Urothelium cell line (cell line): ENCODE measurements around the gene TYW1B.
"Not testable (repeated sequence)": the region's sequence is repeated elsewhere in the genome, so short reads cannot be mapped to it uniquely, and the experiment has no call there.

Experiments used
- DNase-seq: peaks from one replicate; pipeline ENCODE4 v3.0.0; 2011; ENCODE audit warnings: low spot score, mixed read lengths
- FAIRE-seq: peaks from 2 replicates; lab custom pipeline; 2011; peaks lifted over from hg19 to GRCh38; lab: Jason Lieb, UNC

TYW1B gene

GRCh38 chr7:72817661-72818060 lies 10.3 kb downstream of the TYW1B start:
- not testable (repeated sequence) for DNase-seq, FAIRE-seq

GRCh38 chr7:72816370-72817157 lies 11.4 kb downstream of the TYW1B start:
- not testable (repeated sequence) for FAIRE-seq, DNase-seq

- DNase-seq, FAIRE-seq: not testable (repeated sequence)
Measured at GRCh38 chr7:72810437-72810836, 17.6 kb downstream of the TYW1B start.

- DNase-seq, FAIRE-seq: not testable (repeated sequence)
Measured at GRCh38 chr7:72808511-72808910, 19.5 kb downstream of the TYW1B start.

- FAIRE-seq, DNase-seq: not testable (repeated sequence)
Measured at GRCh38 chr7:72806851-72807250, 21.1 kb downstream of the TYW1B start.

GRCh38 chr7:72805526-72806494 lies 22.2 kb downstream of the TYW1B start:
- DNase-seq: no peak
- no peak for FAIRE-seq

- DNase-seq, FAIRE-seq: not testable (repeated sequence)
Measured at GRCh38 chr7:72803778-72804177, 24.2 kb downstream of the TYW1B start.

- FAIRE-seq: peak; percentile 59
Measured at GRCh38 chr7:72801564-72801963, 26.4 kb downstream of the TYW1B start.

GRCh38 chr7:72795401-72795800 lies 32.6 kb downstream of the TYW1B start:
- DNase-seq, FAIRE-seq: not testable (repeated sequence)

More at GRCh38 chr7:72801564-72801963, 26.4 kb downstream of the TYW1B start:
- DNase-seq: not testable (repeated sequence)

GRCh38 chr7:72793791-72794190 lies 34.2 kb downstream of the TYW1B start:
- FAIRE-seq (no peak), DNase-seq (no peak)

- not testable (repeated sequence) for DNase-seq, FAIRE-seq
Measured at GRCh38 chr7:72790698-72791060, 37.3 kb downstream of the TYW1B start.

- not testable (repeated sequence) for FAIRE-seq, DNase-seq
Measured at GRCh38 chr7:72790048-72790697, 37.8 kb downstream of the TYW1B start.

- no peak for DNase-seq
- FAIRE-seq: no peak
Measured at GRCh38 chr7:72785166-72785955, 42.6 kb downstream of the TYW1B start.

GRCh38 chr7:72783601-72784370 lies 44.2 kb downstream of the TYW1B start:
- not testable (repeated sequence) for FAIRE-seq, DNase-seq

- no peak for FAIRE-seq
Measured at GRCh38 chr7:72781631-72782030, 46.4 kb downstream of the TYW1B start.

GRCh38 chr7:72781161-72781560 lies 46.8 kb downstream of the TYW1B start:
- FAIRE-seq: no peak
- DNase-seq: no peak

More at GRCh38 chr7:72781631-72782030, 46.4 kb downstream of the TYW1B start:
- DNase-seq: no peak

GRCh38 chr7:72780289-72780894 lies 47.6 kb downstream of the TYW1B start:
- not testable (repeated sequence) for FAIRE-seq

GRCh38 chr7:72777167-72777566 lies 50.8 kb downstream of the TYW1B start:
- DNase-seq, FAIRE-seq: not testable (repeated sequence)

More at GRCh38 chr7:72780289-72780894, 47.6 kb downstream of the TYW1B start:
- DNase-seq: not testable (repeated sequence)
